Lung (tissue), 12 donors: Measurements from ENCODE around the gene TP53AIP1. TPM values are rescaled to one million over a fixed set of nuclear protein-coding genes. Genes with fewer than 3 reads are reported as not detected.

Experiments
- ATAC-seq: fragments of 200-7000 bp; cut with Tn5 transposase; one replicate; pipeline ENCODE4 v1.9.1; 2020; ENCODE audit warnings: moderate number of reproducible peaks; ENCODE audit not compliant: insufficient read depth, low FRiP score
- DNase-seq, 3 donors: peaks; one replicate each; pipeline ENCODE4 v3.0.0-alpha.2; 2013 to 2017
- H3K27ac ChIP-seq, 2 donors: one replicate each; pipeline ENCODE4 v1.5.1; 2013; ENCODE audit warnings: mild to moderate bottlenecking in 2 of 2, moderate library complexity in 2 of 2, control low read depth in 1 of 2, inconsistent platforms in 1 of 2, low read depth in 1 of 2, low read length in 1 of 2
- H3K27me3 ChIP-seq, 3 donors: one replicate each; pipeline ENCODE4 v1.5.1; 2013; ENCODE audit warnings: low read length in 2 of 3; ENCODE audit not compliant: control insufficient read depth in 3 of 3, insufficient read depth in 3 of 3
- H3K36me3 ChIP-seq, 4 donors: one replicate each; pipeline ENCODE4 v1.5.1; 2013; ENCODE audit warnings: low read length in 4 of 4, mild to moderate bottlenecking in 1 of 4, moderate library complexity in 1 of 4; ENCODE audit not compliant: control insufficient read depth in 4 of 4, insufficient read depth in 4 of 4
- H3K4me1 ChIP-seq, 5 donors: one replicate each; pipeline ENCODE4 v1.5.1; 2013; ENCODE audit warnings: low read length in 5 of 5, mild to moderate bottlenecking in 2 of 5, moderate library complexity in 1 of 5; ENCODE audit not compliant: control insufficient read depth in 5 of 5, insufficient read depth in 5 of 5
- H3K4me3 ChIP-seq: one replicate; pipeline ENCODE4 v1.5.1; 2013; ENCODE audit warnings: mild to moderate bottlenecking, control low read depth, moderate library complexity
- H3K9ac ChIP-seq, 2 donors: one replicate each; pipeline ENCODE4 v1.5.1; 2013; ENCODE audit warnings: low read length in 2 of 2, control low read depth in 1 of 2; ENCODE audit not compliant: insufficient read depth in 1 of 2
- H3K9me3 ChIP-seq, 4 donors: one replicate each; pipeline ENCODE4 v1.5.1; 2013; ENCODE audit warnings: low read length in 3 of 4, mild to moderate bottlenecking in 1 of 4, moderate library complexity in 1 of 4; ENCODE audit not compliant: control insufficient read depth in 4 of 4, insufficient read depth in 3 of 4
- WGBS, 2 donors: extraction: QIAGEN DNeasy Blood & Tissue Kit; methylation state at CpG; one replicate each; pipeline ENCODE4 v1.1.7; 2013; 5-methylcytosine and 5-hydroxymethylcytosine counted together
- polyA plus RNA-seq, 2 donors: library from polyadenylated mRNA; stranded (reverse); fragments of 200-250 nt; gene quantifications; one replicate each; pipeline ENCODE4 v1.2.1, GENCODE V29; 2013
- total RNA-seq, 2 donors: library from RNA; depleted of rRNA in 1 of 2; stranded (reverse); fragments of >200 nt in 1 of 2; gene quantifications; one replicate each; pipeline ENCODE4 v1.2.1, GENCODE V29; 2014 to 2021
- TF ChIP-seq, protein P1 (sequence below): IDR thresholded peaks from 2 replicates; pipeline ENCODE4 v1.5.1; 2012; ENCODE audit warnings: mild to moderate bottlenecking; ENCODE audit errors: control extremely low read depth, extremely low read depth
- donor health status: control.
- donor health status: control.
- donor health status: Bipolar disorder and iron deficiency.
- donor health status: healthy.
- donor health status: DM: yes; HTN: yes; CAD: no.

TP53AIP1 gene
- total and polyA plus RNA-seq, 4 donors: 0.16 to 1.8 (median 1.0) TPM

DNA sequence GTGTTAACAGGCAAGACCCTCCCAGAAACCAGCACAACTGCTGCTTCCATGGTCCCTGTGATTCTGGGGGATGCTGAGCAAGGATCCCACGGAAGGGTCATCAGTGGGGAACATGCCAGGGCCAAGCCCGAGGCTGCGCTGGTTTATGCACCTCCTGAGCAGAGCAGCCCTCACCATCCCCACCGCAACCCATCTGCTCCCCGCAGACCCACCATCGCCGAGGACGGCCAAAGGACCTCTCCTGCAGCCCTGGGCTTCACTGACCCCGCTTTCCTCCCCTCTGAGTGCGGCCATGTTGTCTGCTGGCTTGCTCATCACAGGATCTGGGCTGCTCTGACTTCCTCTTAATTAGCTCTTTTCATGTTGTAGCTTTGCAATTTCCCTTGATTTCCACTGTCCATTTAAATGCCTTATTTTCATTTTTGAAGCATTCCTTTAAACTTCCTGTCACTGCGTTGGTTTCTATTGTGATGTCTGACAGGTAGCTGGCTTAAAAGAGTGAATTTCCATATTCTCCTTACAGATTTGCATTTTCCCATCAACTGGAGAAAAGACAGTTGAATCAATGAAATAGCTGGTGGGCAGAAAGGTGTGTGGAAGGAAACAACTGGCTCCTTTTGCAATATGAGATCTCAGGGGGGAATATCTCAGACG is 14.9 kb downstream of the TP53AIP1 start:
- DNase-seq: no peak
- H3K27ac ChIP-seq: no peak overlapping the region
- H3K9me3 ChIP-seq: no peaks in the 10 kb centered on the region
- peaks cover 0 to 3% (median 0%) of the 10 kb centered on the region in 5 donors for H3K4me1 ChIP-seq
- H3K4me3 ChIP-seq: no peak overlapping the region
- no peak for ATAC-seq
- no peak overlapping the region for H3K9ac ChIP-seq
- 76 to 85% methylated on average over 12 of the region's 12 CpGs for WGBS, 2 donors
- H3K36me3 ChIP-seq: no peaks in the 10 kb centered on the region
- TF ChIP-seq, protein P1, sequence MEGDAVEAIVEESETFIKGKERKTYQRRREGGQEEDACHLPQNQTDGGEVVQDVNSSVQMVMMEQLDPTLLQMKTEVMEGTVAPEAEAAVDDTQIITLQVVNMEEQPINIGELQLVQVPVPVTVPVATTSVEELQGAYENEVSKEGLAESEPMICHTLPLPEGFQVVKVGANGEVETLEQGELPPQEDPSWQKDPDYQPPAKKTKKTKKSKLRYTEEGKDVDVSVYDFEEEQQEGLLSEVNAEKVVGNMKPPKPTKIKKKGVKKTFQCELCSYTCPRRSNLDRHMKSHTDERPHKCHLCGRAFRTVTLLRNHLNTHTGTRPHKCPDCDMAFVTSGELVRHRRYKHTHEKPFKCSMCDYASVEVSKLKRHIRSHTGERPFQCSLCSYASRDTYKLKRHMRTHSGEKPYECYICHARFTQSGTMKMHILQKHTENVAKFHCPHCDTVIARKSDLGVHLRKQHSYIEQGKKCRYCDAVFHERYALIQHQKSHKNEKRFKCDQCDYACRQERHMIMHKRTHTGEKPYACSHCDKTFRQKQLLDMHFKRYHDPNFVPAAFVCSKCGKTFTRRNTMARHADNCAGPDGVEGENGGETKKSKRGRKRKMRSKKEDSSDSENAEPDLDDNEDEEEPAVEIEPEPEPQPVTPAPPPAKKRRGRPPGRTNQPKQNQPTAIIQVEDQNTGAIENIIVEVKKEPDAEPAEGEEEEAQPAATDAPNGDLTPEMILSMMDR: no peak
- no peaks in the 10 kb centered on the region for H3K27me3 ChIP-seq

DNA sequence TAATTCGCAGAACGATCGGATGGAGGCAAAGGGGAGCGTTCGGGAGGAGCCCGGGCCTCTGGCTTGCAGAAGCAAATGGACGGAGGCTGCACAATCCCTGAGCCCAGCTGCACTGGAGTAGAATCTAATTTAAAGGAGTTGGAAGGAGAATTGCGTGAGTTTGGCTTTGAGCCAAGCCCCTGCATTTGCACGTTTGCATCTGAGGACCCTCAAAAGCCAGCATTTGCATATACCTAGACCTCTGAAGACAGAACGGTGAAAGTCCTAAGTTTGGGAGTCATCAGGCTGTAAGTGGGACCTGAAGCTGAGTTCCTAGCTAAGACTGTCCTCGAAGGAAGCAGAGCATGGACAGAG is 15.6 kb downstream of the TP53AIP1 start:
- TF ChIP-seq, protein P1: no peak
- Histone ChIP-seq H3K9me3 (no peaks in the 10 kb centered on the region), H3K27ac (no peak overlapping the region), H3K36me3 (no peaks in the 10 kb centered on the region), H3K4me1 (peaks cover 0 to 3% (median 0%) of the 10 kb centered on the region in 5 donors), H3K9ac (no peak overlapping the region), H3K27me3 (no peaks in the 10 kb centered on the region), H3K4me3 (no peak overlapping the region)
- no peak for ATAC-seq
- WGBS, 2 donors: 77 to 80% methylated on average over 11 of the region's 11 CpGs
- DNase-seq: no peak

GRCh38 chr11:128926437-128927107 is 16.1 kb downstream of the TP53AIP1 start:
- WGBS, 2 donors: 88 to 89% methylated on average over 17 of the region's 17 CpGs
- ATAC-seq (no peak), DNase-seq (no peak)
- Histone ChIP-seq H3K9me3 (no peaks in the 10 kb centered on the region), H3K27ac (no peak overlapping the region), H3K36me3 (no peaks in the 10 kb centered on the region), H3K4me3 (no peak overlapping the region), H3K9ac (no peak overlapping the region), H3K4me1 (peaks cover 0 to 3% (median 0%) of the 10 kb centered on the region in 5 donors), H3K27me3 (no peaks in the 10 kb centered on the region)
- TF ChIP-seq, protein P1: no peak
